Fibroblast of skin of left quadriceps (primary cell): Measurements from ENCODE around the gene SCRT2.

Source experiments
- DNase-seq, 2 experiments: peaks; one replicate each; pipeline ENCODE4 v3.0.0-alpha.2; 2013; ENCODE audit warnings: low read depth in 2 of 2

The SCRT2 gene

GRCh38 chr20:672963-673602 is 2.5 kb downstream of the SCRT2 start:
- no peak for DNase-seq

GRCh38 chr20:671252-672030 is 4.2 kb downstream of the SCRT2 start:
- no peak for DNase-seq

DNA sequence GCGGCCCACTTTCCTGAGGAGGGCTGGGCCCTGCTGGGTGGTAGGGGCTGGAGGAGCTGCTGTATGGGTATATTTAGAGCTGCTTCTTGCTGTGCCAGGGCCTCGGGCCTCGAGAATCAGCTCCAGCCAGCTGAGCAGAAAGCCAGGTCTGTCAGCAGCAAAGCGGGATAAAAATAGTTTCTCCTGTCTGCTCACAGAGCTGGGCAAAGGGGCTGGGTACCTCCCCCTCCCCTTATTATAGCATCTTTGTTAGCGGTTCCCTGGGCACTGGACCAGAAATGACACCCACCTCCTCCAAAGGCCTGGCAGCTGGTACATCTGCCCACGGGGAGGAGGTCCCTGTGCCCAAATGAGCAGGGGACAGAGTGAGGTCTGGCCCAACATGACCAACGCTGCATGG is 6.0 kb downstream of the SCRT2 start:
- DNase-seq, result no peak

GRCh38 chr20:668638-669037 is 7.0 kb downstream of the SCRT2 start:
- DNase-seq, result no peak

DNA sequence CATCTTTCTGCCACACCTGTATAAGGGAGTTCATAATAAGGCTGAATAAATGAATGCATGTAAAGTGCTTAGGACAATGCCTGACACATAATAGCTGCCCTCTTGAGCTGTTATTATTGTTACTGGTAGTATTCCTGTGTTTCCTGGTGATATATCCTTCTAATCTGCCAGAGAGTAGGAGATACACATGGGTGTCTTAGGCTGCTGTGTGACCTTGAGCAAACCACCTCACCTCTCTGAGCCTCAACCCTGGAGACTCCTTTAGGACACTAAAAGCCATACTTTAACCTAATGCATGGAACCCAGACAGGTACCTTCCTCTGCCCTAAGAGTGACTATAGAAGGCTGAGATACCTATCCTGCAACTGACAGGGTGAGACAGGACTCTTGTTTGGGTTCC is 7.6 kb downstream of the SCRT2 start:
- no peak for DNase-seq

DNA sequence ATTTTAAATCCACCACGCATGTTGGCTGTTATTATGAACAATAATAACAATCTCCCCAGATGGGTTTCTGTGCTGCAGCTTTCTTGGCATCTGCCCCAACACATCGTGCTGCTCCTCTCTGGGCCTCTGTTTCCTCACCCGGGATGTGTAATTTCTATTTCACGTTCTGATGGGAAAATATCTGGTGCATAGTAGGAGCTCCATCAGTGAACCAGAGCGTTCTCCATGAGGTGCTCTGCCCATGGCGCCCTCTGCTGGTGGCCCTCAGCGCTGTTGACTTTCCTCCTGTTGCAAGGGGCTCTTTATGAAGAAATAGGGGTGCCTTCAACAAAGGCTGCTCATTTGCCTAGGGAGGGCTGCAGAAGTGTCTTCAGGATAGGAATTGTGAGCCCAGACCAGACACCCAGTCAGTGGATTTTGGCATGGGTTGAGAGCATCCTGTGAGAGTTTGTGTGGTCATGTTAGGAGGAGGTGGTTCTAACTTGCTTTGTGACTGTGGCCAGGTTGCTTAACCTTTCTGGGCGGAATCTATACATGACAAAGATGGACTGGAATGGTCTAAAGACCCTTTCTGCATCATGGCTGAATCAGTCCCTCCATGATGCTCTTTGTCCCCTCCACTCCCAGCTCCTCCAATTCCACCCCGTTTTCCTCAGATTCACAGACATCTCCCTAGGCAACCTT is 8.1 kb downstream of the SCRT2 start:
- DNase-seq, result no peak

- DNase-seq, result no peak
These were observed 8.7 kb downstream of the SCRT2 start for GRCh38 chr20:666877-667276.

DNA sequence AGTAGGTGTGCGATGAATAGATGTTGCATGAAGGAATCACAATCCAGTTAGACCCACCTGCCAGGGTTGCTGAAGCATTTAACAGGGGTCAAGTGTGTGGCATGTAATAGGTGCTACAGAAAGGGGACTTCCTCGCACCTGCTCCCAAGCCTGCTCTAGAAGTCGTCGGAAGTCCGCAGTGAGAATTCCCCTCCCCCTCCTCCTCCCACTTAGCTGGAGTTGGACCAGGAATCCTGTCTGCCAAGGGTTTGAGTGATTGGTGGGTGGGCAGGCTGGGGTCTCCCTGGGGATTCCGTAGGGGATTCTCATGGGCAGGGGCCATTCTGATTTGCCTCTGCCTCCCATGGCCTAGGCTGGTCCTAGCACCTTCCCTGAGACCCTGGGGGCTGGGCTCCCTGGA is 10.3 kb downstream of the SCRT2 start:
- no peak for DNase-seq

DNA sequence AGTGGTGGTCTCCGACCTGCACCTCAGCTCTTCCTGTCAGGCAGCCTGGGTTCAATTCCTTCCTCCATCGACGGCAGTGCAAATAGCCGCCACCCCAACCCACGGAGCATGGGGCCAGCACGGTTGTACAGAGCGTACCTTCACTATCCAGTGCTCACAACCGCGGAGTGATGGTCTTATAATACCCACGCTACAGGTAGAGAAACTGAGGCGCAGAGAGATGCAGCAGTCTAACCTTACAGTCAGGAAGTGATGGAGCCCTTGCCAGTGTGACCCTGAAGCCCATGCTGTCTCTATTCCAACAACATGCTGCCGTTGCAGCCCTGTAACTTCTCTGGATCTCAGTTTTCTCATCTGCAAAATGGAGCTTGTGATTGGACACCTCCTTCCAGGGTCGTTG is 11.0 kb downstream of the SCRT2 start:
- no peak for DNase-seq

- DNase-seq, result no peak
These were observed 11.5 kb downstream of the SCRT2 start for GRCh38 chr20:664151-664550.

GRCh38 chr20:663315-664090 is 12.1 kb downstream of the SCRT2 start:
- DNase-seq, result no peak

- no peak for DNase-seq
These were observed 13.1 kb downstream of the SCRT2 start for GRCh38 chr20:662277-663192.

- DNase-seq, result no peak
These were observed 13.9 kb downstream of the SCRT2 start for GRCh38 chr20:661474-662270.

GRCh38 chr20:658731-659291 is 16.8 kb downstream of the SCRT2 start:
- no peak for DNase-seq

- DNase-seq, result no peak
These were observed 17.4 kb downstream of the SCRT2 start for GRCh38 chr20:658202-658601.

DNA sequence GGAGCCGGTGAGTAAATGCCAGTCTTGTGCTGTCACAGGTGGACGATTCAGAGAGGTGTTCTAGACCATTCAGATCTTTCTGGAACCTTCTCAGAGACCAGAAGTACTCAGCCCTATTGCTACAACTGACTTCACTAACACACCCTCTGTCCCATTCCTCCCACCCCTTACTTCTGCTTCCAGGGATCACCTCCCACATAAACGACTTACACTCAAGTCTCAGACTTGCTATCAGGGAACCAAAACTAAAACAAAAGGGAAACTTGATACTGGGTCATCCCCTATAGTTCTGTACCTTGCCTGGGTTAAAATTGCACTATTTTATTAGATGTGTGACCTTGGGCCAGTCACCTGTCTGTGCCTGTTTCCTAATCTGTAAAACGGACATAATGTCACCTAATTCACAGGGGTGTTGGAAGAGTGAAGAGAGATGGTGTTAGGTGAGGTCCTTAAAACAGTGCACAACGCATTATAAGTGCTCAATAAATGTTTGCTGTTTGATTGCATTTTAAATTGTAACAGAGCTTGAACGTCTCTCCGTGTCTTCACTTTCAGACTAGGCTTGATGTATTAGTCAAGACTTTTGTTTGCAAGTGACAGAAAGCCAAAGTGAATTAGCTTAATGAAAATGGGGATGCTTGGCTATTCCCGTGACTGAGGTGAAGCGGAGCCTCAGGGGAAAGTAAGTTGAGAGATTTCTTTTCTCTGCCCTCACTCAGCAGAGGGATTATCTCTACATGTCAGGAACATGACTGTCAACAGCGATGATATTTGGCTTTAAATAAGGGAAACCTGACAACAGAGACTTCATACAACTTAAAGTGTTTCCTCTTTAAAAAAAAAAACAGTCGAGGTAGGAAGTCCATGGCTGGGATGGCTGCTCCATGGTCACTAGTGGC is 19.6 kb downstream of the SCRT2 start:
- no peak for DNase-seq

- no peak for DNase-seq
These were observed 21.2 kb downstream of the SCRT2 start for GRCh38 chr20:654417-654750.

- DNase-seq, result no peak
These were observed 21.8 kb downstream of the SCRT2 start for GRCh38 chr20:653590-654416.
